ENCODE data around the gene SLMAP.

Gene SLMAP

GRCh38 chr3:57967590-57967989, 211.5 kb downstream of the SLMAP start:
- DNase-seq, result no peak

- no peak for DNase-seq
These were observed 212.4 kb downstream of the SLMAP start for GRCh38 chr3:57968501-57968900.

GRCh38 chr3:57971975-57972374, 215.9 kb downstream of the SLMAP start:
- no peak for DNase-seq

GRCh38 chr3:57972531-57973111, 216.5 kb downstream of the SLMAP start:
- no peak for DNase-seq

- no peak for DNase-seq
These were observed 217.8 kb downstream of the SLMAP start for GRCh38 chr3:57973715-57974477.

- DNase-seq, result no peak
These were observed 218.8 kb downstream of the SLMAP start for GRCh38 chr3:57974796-57975388.

- DNase-seq, result no peak
These were observed 221.7 kb downstream of the SLMAP start for GRCh38 chr3:57977818-57978235.

- DNase-seq, result no peak
These were observed 222.2 kb downstream of the SLMAP start for GRCh38 chr3:57978316-57978715.

Data from stimulated activated CD4-positive, alpha-beta T cell treated with anti-CD3 and anti-CD28 coated beads, Interleukin-12 subunit alpha, Interleukin-12 subunit beta, amount 100 ng/mL, for 4 hours (primary cell).